Activated CD8-positive, alpha-beta memory T cell treated with anti-CD3 and anti-CD28 coated beads for 4 hours (primary cell): ENCODE data around the gene PLSCR5.

Source experiments
- DNase-seq, 2 donors: peaks; one replicate each; pipeline ENCODE4 v3.0.0-alpha.2; 2020; ENCODE audit warnings: low read depth in 2 of 2

PLSCR5 gene

GRCh38 chr3:146544002-146544928 lies 60.9 kb downstream of the PLSCR5 start, which contains the start of gene PLSCR1:
TSS of gene PLSCR1 (minus strand) at chr3:146544607. CDS start at chr3:146536552, 8,055 bp downstream.
- peak; percentile 53 to 65 for DNase-seq

- DNase-seq, result no peak
Observed at GRCh38 chr3:146543461-146544001, 61.6 kb downstream of the PLSCR5 start.

- no peak for DNase-seq
Observed at GRCh38 chr3:146542978-146543377, 62.2 kb downstream of the PLSCR5 start.

GRCh38 chr3:146542179-146542578 lies 63.0 kb downstream of the PLSCR5 start:
- DNase-seq, result no peak

DNA sequence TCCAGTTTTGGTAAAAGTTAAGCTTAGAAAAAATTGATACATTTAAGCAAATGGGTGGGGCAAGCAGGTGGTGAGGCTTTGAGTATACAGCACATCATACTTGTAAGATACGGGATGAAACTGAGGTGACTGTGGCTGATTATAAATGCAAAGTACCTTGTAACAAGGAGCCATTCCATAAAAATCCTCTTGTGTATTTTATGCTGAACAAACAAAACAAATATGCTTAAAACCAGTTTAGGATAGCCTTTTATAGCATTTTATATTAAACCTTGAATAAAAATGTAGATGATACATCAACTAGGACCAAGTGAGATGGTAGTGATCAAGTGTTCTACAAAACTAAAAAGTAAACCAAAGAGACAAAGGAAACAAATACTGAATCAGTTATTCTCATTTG lies 64.2 kb downstream of the PLSCR5 start:
- no peak for DNase-seq

- DNase-seq, result no peak
Observed at GRCh38 chr3:146540236-146540635, 64.9 kb downstream of the PLSCR5 start.

GRCh38 chr3:146539315-146539714 lies 65.8 kb downstream of the PLSCR5 start:
- no peak for DNase-seq

- DNase-seq, result no peak
Observed at GRCh38 chr3:146537603-146538002, 67.5 kb downstream of the PLSCR5 start.

DNA sequence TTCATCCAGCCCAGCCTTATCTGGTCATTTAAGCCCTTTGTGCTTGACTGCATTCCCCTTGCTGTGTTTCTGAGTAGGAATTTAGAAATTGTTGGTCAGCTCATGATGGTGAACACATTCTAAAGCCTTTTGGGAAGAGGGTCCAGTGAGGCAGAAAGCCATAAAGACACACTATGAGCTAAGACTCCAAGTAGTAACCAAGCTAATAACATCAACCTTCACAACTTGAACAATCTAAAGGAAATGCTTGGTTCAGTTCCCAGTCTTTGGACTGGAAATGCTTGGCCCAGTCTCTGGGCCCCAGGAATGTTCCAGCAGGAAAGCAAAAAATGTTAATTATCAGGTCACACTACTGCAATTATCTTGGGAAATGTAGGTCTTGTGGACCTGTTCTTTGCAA lies 68.5 kb downstream of the PLSCR5 start:
- DNase-seq, result no peak
